ENCODE data around the gene SLC29A2.
A peak's percentile ranks its signal among the peaks of the same experiment; 100 is the strongest.
"Not testable (repeated sequence)": the region's sequence is repeated elsewhere in the genome, so short reads cannot be mapped to it uniquely, and the experiment has no call there.

The SLC29A2 gene

DNA sequence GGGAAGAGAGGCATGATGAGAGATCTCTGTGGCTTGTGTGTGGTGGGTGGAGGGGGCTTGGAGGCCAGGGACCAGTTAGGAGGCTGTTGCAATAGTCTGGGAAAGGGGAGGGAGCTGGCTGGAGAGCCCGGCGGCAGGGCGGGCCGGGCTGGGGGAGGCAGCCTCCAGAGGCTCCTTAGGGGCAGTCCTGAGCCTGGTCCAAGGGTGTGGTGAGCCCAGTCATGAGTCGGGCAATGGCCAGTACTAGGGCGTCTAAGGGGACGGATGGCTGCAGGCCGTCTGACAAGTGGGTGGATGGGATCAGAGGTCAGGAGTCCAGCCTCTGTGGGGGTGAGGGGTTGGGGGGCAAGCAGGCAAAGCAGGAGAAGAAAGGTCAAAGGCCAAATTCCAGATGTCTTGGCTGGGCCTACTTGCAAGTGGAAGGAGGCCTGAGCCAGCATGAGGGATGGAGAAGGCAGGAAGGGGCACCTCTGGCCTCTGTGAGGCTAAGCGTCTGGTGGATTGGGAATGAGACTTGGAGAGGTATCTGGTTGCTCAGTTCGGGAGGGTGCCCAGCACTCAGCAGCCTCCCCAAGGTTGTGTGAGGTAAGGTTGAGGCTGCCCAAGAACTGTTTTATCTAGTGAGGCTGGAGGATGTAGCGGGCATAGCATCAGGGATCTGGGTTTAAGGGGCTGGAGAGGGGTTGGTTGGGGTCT is 48.7 kb downstream of the SLC29A2 start:
- Histone ChIP-seq H3K27ac (no peak overlapping the region), H3K4me3 (no peak overlapping the region), H3K36me3 (ENCODE audit: insufficient read depth, low read length) (no peaks in the 10 kb centered on the region), H3K9ac (ENCODE audit: insufficient read length) (no peak overlapping the region), H3K9me3 (ENCODE audit: low read depth, low read length) (no peaks in the 10 kb centered on the region)
- TF ChIP-seq POLR2AphosphoS5 (IDR thresholded peaks at IDR 0.05; ENCODE audit: borderline replicate concordance, low read depth, low read length) = no peak
- no peak for TF ChIP-seq FOXP2 (optimal IDR thresholded peaks at IDR 0.05; ENCODE audit: control extremely low read depth, extremely low read length, insufficient read depth)
- no peak for TF ChIP-seq EZH2 (IDR thresholded peaks at IDR 0.05)
- no peak for DNase-seq (ENCODE audit: low read depth, low spot score)

DNA sequence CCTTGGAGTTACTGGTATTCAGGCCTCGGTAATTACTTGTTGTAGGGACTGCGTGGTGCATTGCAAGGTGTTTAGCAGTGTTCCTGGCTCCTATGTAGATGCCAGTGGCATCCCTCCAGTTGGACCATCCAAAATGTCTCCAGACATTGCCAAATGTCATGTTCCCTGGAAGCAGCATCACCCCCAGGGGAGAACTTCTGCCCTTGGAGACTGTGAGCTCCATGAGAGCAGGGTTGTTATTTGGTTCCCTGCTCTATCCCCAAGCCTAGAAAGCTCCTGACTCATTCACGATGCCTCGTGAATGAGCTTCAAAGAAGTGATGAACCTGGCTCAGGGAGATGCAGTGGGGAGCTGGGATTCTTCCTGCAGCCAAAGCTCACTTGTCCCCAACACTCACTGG is 50.0 kb downstream of the SLC29A2 start:
- DNase-seq (ENCODE audit: low read depth, low spot score) = no peak
- H3K9ac ChIP-seq (ENCODE audit: insufficient read length) = no peak overlapping the region
- H3K9me3 ChIP-seq (ENCODE audit: low read depth, low read length) = no peaks in the 10 kb centered on the region
- H3K36me3 ChIP-seq (ENCODE audit: insufficient read depth, low read length) = no peaks in the 10 kb centered on the region
- TF ChIP-seq FOXP2 (optimal IDR thresholded peaks at IDR 0.05; ENCODE audit: control extremely low read depth, extremely low read length, insufficient read depth) (no peak), POLR2AphosphoS5 (IDR thresholded peaks at IDR 0.05; ENCODE audit: borderline replicate concordance, low read depth, low read length) (no peak), EZH2 (IDR thresholded peaks at IDR 0.05) (no peak)
- H3K4me3 ChIP-seq = no peak overlapping the region
- H3K27ac ChIP-seq = no peak overlapping the region

GRCh38 chr11:66320748-66321147 is 50.8 kb downstream of the SLC29A2 start:
- not testable (repeated sequence) for H3K4me3 ChIP-seq; H3K9ac ChIP-seq (ENCODE audit: insufficient read length); H3K9me3 ChIP-seq (ENCODE audit: low read depth, low read length); H3K36me3 ChIP-seq (ENCODE audit: insufficient read depth, low read length); H3K27ac ChIP-seq; DNase-seq (ENCODE audit: low read depth, low spot score)

- not testable (repeated sequence) for H3K4me3 ChIP-seq; H3K27ac ChIP-seq; DNase-seq (ENCODE audit: low read depth, low spot score); H3K36me3 ChIP-seq (ENCODE audit: insufficient read depth, low read length); H3K9ac ChIP-seq (ENCODE audit: insufficient read length); H3K9me3 ChIP-seq (ENCODE audit: low read depth, low read length)
Observed at GRCh38 chr11:66320289-66320688, 51.3 kb downstream of the SLC29A2 start.

DNA sequence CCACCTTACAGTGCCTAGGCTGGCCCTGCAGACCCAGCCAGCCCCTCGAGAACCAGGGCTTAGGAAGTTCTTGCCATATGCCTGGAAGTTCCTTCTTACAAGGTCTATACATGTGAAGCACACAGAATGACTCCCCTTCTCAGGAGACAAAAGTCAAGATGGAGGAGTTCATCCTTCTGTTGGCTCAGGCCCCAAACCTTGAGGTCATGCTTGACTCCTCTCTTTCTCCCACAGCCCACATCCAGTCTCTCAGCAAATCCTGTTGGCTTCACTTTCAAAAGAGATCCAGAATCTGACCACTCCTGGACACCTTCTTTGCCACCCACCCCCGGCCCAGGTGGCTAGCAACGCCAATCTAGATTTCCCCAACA is 53.0 kb downstream of the SLC29A2 start:
- H3K36me3 ChIP-seq (ENCODE audit: insufficient read depth, low read length) = no peaks in the 10 kb centered on the region
- TF ChIP-seq FOXP2 (optimal IDR thresholded peaks at IDR 0.05; ENCODE audit: control extremely low read depth, extremely low read length, insufficient read depth) (no peak), EZH2 (IDR thresholded peaks at IDR 0.05) (no peak), POLR2AphosphoS5 (IDR thresholded peaks at IDR 0.05; ENCODE audit: borderline replicate concordance, low read depth, low read length) (no peak)
- peak overlapping the region; percentile 86 for H3K4me3 ChIP-seq
- H3K27ac ChIP-seq = peak overlapping the region; percentile 100
- no peaks in the 10 kb centered on the region for H3K9me3 ChIP-seq (ENCODE audit: low read depth, low read length)
- no peak for DNase-seq (ENCODE audit: low read depth, low spot score)
- H3K9ac ChIP-seq (ENCODE audit: insufficient read length) = peak overlapping the region; percentile 83

DNA sequence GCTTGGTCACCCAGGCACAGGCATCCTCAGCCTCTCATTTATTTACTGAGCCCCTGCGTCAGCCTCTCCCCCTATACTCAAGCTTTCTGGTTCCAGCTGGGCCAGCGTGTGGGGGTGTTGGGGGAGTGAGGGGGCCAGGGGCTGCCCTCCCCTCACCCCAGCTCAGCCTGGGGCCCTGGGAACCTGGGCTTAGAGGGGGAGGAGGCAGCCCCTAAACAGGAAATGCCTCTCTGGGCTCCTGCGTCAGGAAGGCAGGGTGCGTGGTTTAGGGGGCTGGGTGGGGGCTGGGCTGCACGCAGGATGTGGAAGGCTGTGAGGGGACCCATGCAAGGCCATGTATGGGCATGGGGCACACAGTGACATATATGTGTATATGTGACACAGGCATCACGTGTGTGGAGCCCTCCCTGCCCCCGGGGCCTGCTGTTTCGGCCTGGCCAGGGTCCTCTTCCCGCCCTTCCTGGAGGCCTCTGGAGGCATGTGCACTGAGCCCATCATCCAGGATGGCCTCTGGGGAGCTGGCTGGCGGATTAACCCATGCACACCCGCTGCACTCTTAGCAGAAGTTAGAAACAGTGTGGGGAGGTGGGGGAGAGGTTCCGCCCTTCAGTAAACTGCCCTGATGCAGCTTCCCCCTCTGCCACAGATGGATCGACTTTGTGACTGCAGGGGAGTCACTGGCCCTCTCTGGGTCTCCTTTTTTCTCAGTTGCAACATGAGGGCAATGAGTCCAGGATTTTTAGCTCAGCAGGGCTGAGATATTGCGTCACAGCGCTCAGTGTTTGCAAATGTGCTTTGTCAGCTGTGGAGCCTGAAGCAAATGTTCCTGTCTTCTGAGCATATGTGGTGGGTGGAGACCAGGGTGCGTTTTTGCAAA is 53.6 kb downstream of the SLC29A2 start:
- Histone ChIP-seq H3K9me3 (ENCODE audit: low read depth, low read length) (no peaks in the 10 kb centered on the region), H3K9ac (ENCODE audit: insufficient read length) (peak overlapping the region; percentile 83), H3K27ac (peak overlapping the region; percentile 100), H3K4me3 (peak overlapping the region; percentile 86), H3K36me3 (ENCODE audit: insufficient read depth, low read length) (no peaks in the 10 kb centered on the region)
- TF ChIP-seq EZH2 (IDR thresholded peaks at IDR 0.05) (no peak), FOXP2 (optimal IDR thresholded peaks at IDR 0.05; ENCODE audit: control extremely low read depth, extremely low read length, insufficient read depth) (no peak), POLR2AphosphoS5 (IDR thresholded peaks at IDR 0.05; ENCODE audit: borderline replicate concordance, low read depth, low read length) (peak; percentile 78)
- peak; percentile 97 for DNase-seq (ENCODE audit: low read depth, low spot score)

- peak overlapping the region; percentile 83 for H3K9ac ChIP-seq (ENCODE audit: insufficient read length)
- DNase-seq (ENCODE audit: low read depth, low spot score) = no peak
- peak overlapping the region; percentile 86 for H3K4me3 ChIP-seq
- peak overlapping the region; percentile 100 for H3K27ac ChIP-seq
- TF ChIP-seq EZH2 (IDR thresholded peaks at IDR 0.05) (no peak), POLR2AphosphoS5 (IDR thresholded peaks at IDR 0.05; ENCODE audit: borderline replicate concordance, low read depth, low read length) (no peak; the same call in 1 of the 2 replicates), FOXP2 (optimal IDR thresholded peaks at IDR 0.05; ENCODE audit: control extremely low read depth, extremely low read length, insufficient read depth) (no peak)
- no peaks in the 10 kb centered on the region for H3K9me3 ChIP-seq (ENCODE audit: low read depth, low read length)
- H3K36me3 ChIP-seq (ENCODE audit: insufficient read depth, low read length) = no peaks in the 10 kb centered on the region
Observed at GRCh38 chr11:66317322-66317722, 54.2 kb downstream of the SLC29A2 start.

DNA sequence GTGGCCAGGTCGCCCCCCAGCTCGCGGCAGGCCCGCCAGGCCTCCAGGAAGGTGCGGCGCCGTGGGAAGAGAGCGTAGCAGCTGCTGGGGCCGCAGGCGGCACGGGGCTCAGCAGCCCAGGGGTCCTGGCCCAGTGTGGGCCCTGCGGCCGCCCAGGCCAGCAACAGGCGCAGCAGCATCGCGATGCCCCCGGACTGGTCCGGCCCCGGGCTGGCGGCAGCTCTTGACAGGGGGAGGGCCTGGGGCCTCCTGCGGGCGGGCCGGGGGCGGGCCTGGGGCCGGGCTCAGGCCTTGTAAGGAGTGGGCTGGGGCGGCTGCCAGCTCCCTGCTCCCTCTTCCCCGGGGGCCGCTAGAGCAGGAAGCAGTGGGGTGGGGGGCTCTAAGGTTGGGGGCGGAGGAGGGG is 54.7 kb downstream of the SLC29A2 start, which contains the start of gene CD248:
CD248 (minus strand) TSS at position 196 of the 403 bp plus-strand sequence; CDS start at position 179, 17 bp downstream.
- no peak for TF ChIP-seq EZH2 (IDR thresholded peaks at IDR 0.05)
- TF ChIP-seq POLR2AphosphoS5 (IDR thresholded peaks at IDR 0.05; ENCODE audit: borderline replicate concordance, low read depth, low read length) = peak; percentile 85
- H3K27ac ChIP-seq = peak within 1 kb of the TSS; percentile 100
- H3K9ac ChIP-seq (ENCODE audit: insufficient read length) = peak within 1 kb of the TSS; percentile 83
- no peaks in the 10 kb centered on the region for H3K36me3 ChIP-seq (ENCODE audit: insufficient read depth, low read length)
- peak within 1 kb of the TSS; percentile 86 for H3K4me3 ChIP-seq
- DNase-seq (ENCODE audit: low read depth, low spot score) = no peak
- H3K9me3 ChIP-seq (ENCODE audit: low read depth, low read length) = no peaks in the 10 kb centered on the region

All from SK-N-MC (cell line).